Measurements from ENCODE around the gene KLRG1. TPM values are rescaled to one million over a fixed set of nuclear protein-coding genes. Genes with fewer than 3 reads are reported as not detected.

The KLRG1 gene
- total and polyA plus RNA-seq, 2 of the 8 experiments (the other 6 are each of a cell fraction or from before 2014, with no cell fraction given), result 7.9 to 12.8 TPM

DNA sequence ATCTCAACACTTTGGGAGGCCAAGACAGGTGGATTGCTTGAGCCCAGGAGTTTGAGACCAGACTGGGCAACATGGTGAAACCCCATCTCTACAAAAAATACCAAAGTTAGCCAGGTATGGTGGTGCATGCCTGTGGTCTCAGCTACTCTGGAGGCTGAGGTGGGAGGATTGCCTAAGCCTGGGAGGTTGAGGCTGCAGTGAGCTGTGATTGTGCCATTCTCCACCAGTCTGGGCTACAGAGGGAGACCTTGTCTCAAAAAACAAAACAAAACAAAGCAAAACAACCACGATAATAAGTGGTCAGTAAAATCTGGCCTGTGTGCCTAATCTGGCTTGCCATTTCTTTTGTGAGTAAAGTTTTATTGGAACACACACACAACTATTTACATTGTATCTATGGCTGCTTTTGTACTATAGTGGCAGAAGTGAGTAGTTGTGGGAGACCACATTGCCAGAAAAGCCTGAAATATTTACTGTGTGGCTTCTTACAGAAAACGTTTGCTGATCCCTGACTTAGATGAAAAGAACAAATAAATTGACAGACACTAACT is 19.4 kb upstream of the KLRG1 start (continued):
- TF ChIP-seq, protein P1, sequence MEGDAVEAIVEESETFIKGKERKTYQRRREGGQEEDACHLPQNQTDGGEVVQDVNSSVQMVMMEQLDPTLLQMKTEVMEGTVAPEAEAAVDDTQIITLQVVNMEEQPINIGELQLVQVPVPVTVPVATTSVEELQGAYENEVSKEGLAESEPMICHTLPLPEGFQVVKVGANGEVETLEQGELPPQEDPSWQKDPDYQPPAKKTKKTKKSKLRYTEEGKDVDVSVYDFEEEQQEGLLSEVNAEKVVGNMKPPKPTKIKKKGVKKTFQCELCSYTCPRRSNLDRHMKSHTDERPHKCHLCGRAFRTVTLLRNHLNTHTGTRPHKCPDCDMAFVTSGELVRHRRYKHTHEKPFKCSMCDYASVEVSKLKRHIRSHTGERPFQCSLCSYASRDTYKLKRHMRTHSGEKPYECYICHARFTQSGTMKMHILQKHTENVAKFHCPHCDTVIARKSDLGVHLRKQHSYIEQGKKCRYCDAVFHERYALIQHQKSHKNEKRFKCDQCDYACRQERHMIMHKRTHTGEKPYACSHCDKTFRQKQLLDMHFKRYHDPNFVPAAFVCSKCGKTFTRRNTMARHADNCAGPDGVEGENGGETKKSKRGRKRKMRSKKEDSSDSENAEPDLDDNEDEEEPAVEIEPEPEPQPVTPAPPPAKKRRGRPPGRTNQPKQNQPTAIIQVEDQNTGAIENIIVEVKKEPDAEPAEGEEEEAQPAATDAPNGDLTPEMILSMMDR (IDR thresholded peaks at IDR 0.05; ENCODE audit: control extremely low read depth in 1 of 3, insufficient read depth in 1 of 3, low read depth in 1 of 3, low read length in 3 of 3), result no peak
- no peak for TF ChIP-seq BRCA1 (IDR thresholded peaks at IDR 0.05; ENCODE audit: low read depth, low read length)

Data from H1 (cell line).